NB4 (cell line): ENCODE measurements around the gene RAC3.

Experiments used
- DNase-seq: peaks from one replicate; pipeline ENCODE4 v3.0.0; 2010; ENCODE audit warnings: low read depth
- H3K4me3 ChIP-seq: one replicate; pipeline ENCODE4 v1.5.1; 2011; ENCODE audit warnings: mild to moderate bottlenecking, low read depth, low read length, moderate library complexity
- MYC ChIP-seq: IDR thresholded peaks from 2 replicates; pipeline ENCODE4 v1.6.1; 2011; ENCODE audit warnings: low read depth, low read length
- POLR2A ChIP-seq: IDR thresholded peaks from 2 replicates; pipeline ENCODE4 v1.6.1; 2011; ENCODE audit warnings: mild to moderate bottlenecking; ENCODE audit not compliant: insufficient read length; ENCODE audit errors: extremely low read depth
- TF ChIP-seq, protein P1 (sequence below): IDR thresholded peaks from one replicate; pipeline ENCODE4 v1.5.1; 2012; ENCODE audit warnings: low read depth, low read length
- TF ChIP-seq, protein P2 (sequence below): IDR thresholded peaks from 2 replicates; pipeline ENCODE4 v1.6.1; 2011; ENCODE audit warnings: low read depth, low read length

The RAC3 gene

DNA sequence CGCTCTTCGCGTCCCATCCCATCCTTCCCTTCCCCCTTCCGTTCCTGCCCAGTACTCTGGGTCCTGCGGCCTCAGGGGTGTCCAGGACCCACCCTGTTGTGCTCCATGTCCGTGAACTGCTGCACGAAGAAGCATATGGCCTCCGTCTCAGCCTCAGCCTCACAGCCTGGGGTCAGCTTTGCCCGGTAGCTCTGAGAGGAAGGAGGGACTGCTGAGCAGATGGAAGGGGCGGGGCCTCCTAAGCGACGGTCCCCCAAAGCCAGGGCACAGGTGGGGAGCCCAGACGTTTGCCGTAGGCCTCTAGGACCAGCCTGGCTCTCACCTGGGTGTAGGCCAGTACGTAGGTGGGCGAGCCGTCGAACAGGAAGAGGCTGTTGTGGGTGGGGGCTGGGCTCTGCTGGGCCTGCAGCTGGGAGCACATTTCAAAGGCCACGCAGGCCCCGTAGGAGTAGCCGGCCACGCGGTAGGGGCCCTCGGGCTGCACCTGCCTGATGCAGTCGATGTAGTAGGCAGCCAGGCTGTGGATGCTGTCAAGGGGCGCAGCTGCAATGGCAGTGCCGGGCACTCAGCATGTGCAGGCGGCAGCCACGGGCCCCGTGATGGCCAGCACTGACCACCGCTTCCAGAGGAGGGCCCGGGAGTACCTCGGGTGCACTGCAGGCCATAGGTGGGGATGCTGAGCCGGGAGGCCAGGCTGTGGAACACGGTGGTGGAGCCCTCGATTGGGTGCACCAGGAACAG lies 48.7 kb downstream of the RAC3 start:
- TF ChIP-seq, protein P1, sequence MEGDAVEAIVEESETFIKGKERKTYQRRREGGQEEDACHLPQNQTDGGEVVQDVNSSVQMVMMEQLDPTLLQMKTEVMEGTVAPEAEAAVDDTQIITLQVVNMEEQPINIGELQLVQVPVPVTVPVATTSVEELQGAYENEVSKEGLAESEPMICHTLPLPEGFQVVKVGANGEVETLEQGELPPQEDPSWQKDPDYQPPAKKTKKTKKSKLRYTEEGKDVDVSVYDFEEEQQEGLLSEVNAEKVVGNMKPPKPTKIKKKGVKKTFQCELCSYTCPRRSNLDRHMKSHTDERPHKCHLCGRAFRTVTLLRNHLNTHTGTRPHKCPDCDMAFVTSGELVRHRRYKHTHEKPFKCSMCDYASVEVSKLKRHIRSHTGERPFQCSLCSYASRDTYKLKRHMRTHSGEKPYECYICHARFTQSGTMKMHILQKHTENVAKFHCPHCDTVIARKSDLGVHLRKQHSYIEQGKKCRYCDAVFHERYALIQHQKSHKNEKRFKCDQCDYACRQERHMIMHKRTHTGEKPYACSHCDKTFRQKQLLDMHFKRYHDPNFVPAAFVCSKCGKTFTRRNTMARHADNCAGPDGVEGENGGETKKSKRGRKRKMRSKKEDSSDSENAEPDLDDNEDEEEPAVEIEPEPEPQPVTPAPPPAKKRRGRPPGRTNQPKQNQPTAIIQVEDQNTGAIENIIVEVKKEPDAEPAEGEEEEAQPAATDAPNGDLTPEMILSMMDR = no peak
- TF ChIP-seq MYC (no peak), POLR2A (peak; percentile 11)
- TF ChIP-seq, protein P2, sequence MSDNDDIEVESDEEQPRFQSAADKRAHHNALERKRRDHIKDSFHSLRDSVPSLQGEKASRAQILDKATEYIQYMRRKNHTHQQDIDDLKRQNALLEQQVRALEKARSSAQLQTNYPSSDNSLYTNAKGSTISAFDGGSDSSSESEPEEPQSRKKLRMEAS = no peak
- no peak for DNase-seq

DNA sequence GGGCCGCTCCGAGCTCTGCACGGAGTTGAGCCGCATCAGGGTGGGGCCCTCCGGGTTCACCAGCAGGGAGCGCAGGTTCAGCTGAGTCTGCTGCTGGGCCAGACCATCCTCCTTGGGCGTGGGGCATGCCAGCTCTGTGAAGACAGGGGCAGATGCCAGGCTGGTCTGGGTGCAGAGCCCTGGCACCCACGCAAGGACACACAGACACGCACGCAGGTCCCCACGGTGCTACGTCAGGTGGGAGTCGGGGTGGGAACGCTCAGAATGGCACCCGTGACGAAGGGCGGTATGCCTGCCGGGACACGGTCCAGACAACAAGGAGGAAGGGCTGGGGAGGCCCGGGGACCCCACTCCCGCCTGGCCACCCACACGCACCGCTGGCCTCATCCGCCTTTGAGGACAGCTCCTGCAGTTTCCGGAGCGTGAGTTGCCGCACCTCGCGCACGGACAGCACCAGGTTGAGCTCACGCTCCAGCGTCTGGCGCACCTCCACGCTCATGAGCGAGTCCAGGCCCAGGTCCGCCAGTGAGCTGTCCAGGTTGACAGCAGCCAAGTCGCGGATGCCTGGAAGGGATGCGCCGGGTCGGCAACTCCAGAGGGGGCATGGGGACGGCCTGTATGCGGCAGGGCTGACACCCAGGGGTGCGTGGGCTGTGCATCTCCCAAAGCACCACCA lies 49.4 kb downstream of the RAC3 start:
- H3K4me3 ChIP-seq = no peak overlapping the region
- no peak for DNase-seq
- TF ChIP-seq, protein P1 = no peak
- no peak for TF ChIP-seq MYC
- TF ChIP-seq POLR2A = no peak
- TF ChIP-seq, protein P2 = no peak

More for the DNA sequence above, 48.7 kb downstream of the RAC3 start:
- H3K4me3 ChIP-seq = no peak overlapping the region

DNA sequence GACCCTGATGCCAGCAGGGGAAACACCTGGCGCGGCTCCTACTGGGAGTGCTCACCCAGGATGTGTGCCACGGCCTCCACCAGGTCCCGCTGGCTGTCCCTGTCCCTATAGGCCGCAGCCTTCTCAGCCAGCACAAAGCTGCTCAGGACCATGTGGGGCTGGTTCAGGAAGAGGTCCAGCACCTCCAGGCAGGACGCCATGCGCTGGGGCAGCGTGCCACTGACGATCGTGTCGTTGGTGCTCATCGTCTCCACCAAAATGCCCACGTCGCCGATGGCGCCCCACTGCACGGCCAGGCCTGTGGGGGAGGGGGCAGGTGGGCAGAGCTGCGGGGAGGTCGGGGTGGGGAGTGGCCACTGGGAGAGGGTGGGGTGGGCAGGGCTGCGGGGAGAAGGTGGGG lies 50.1 kb downstream of the RAC3 start:
- TF ChIP-seq MYC (no peak), POLR2A (no peak)
- TF ChIP-seq, protein P2 = no peak
- TF ChIP-seq, protein P1 = no peak
- DNase-seq = no peak
- H3K4me3 ChIP-seq = no peak overlapping the region

DNA sequence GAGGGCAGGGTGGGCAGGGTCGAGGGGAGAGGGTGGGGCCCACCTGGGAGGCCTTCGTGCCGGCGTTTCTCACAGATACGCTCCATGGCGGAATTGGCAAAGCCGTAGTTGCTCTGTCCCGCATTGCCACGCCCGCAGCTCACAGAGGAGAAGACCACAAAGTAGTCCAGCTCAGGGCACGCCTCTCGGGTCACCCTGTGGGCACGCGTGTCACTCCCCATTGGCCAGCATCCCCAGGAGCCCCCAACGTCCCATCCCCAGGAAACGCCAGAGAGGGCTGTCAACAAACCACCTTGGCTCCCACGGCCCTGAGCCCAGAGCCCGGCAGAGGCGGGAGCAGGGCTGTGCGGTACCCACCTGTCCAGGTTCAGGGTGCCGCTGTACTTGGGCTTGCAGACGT lies 50.5 kb downstream of the RAC3 start:
- TF ChIP-seq, protein P2 = no peak
- peak; percentile 6 for TF ChIP-seq POLR2A
- DNase-seq = no peak
- no peak overlapping the region for H3K4me3 ChIP-seq

DNA sequence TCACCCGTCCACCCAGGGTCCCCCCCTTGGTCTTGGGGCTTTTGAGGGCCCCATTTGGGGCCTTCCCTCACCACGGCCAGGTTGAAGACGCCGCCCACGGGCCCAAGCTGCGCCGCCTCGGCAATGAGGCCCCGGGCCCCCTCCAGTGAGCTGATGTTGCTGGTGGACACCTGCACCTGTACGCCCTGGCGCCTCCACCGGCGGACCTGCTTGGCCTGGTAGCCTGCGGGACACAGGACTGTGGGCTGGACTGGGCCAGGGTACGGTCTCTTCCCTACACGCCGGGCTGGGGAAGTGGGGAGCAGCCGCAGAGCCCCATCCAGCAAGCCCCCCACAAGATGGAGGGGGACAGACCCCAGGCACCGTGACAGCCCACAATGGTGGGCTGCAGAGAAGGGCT lies 51.0 kb downstream of the RAC3 start:
- TF ChIP-seq MYC = no peak
- TF ChIP-seq, protein P2 = no peak
- no peak for TF ChIP-seq POLR2A
- TF ChIP-seq, protein P1 = no peak
- H3K4me3 ChIP-seq = no peak overlapping the region
- no peak for DNase-seq

- no peak for DNase-seq
- no peak overlapping the region for H3K4me3 ChIP-seq
- TF ChIP-seq POLR2A = no peak
- TF ChIP-seq, protein P2 = no peak
- TF ChIP-seq, protein P1 = no peak
- no peak for TF ChIP-seq MYC
These were observed 51.5 kb downstream of the RAC3 start for GRCh38 chr17:82083009-82083408.
